HepG2 (cell line): ENCODE results near the gene ROMO1. TPM values are rescaled to one million over a fixed set of nuclear protein-coding genes. Genes with fewer than 3 reads are reported as not detected.
A peak's percentile ranks its signal among the peaks of the same experiment; 100 is the strongest.

ENCODE experiments used
- ARNT ChIP-seq: fragments of 450-650 bp; IDR thresholded peaks from 2 replicates; pipeline ENCODE4 v1.6.1; 2017
- ATRX ChIP-seq: sonication (generic); formaldehyde crosslinking; IDR thresholded peaks from 2 replicates; pipeline ENCODE4 v1.4.0; 2020; ENCODE audit warnings: missing genetic modification reagents, borderline replicate concordance
- CEBPB ChIP-seq: IDR thresholded peaks from 2 replicates; pipeline ENCODE4 v1.6.1; 2011; ENCODE audit warnings: low read depth, low read length, improper control_type of control experiment, borderline replicate concordance
- ERF ChIP-seq: IDR thresholded peaks from 2 replicates; pipeline ENCODE4 v1.6.1; 2018; ENCODE audit warnings: missing biosample characterization, missing genetic modification reagents
- KLF6 ChIP-seq: IDR thresholded peaks from 2 replicates; pipeline ENCODE4 v1.8.0; 2016; ENCODE audit warnings: missing biosample characterization, missing genetic modification reagents
- NFE2L1 ChIP-seq: sonication (generic); formaldehyde crosslinking; IDR thresholded peaks from 2 replicates; pipeline ENCODE4 v1.4.0; 2020; ENCODE audit warnings: missing genetic modification reagents, mild to moderate bottlenecking, borderline replicate concordance
- NFE2L2 ChIP-seq: fragments of 150-350 bp; IDR thresholded peaks from 2 replicates; pipeline ENCODE4 v1.6.1; 2014; ENCODE audit warnings: low read length
- ONECUT2 ChIP-seq: sonication (generic); formaldehyde crosslinking; IDR thresholded peaks from 2 replicates; pipeline ENCODE4 v1.4.0; 2020; ENCODE audit warnings: missing genetic modification reagents
- TCF12 ChIP-seq, 2 experiments: fragments of 450-650 bp in 1 of 2; sonication (generic) in 1 of 2; formaldehyde crosslinking in 1 of 2; IDR thresholded peaks; 2 replicates each; pipeline versions ENCODE4 v1.6.1 to v1.8.0; 2017 to 2022; ENCODE audit warnings: antibody characterized with exemption in 1 of 2, mild to moderate bottlenecking in 1 of 2, missing genetic modification reagents in 1 of 2, moderate library complexity in 1 of 2
- XRCC5 ChIP-seq: fragments of 200-400 bp; formaldehyde crosslinking; optimal IDR thresholded peaks from 2 replicates; pipeline ENCODE3; 2017; ENCODE audit warnings: mild to moderate bottlenecking, low read length
- ZFP37 ChIP-seq: sonication (generic); formaldehyde crosslinking; IDR thresholded peaks from 2 replicates; pipeline ENCODE4 v1.4.0; 2020; ENCODE audit warnings: missing genetic modification reagents, borderline replicate concordance
- ZNF30 ChIP-seq: sonication (generic); formaldehyde crosslinking; IDR thresholded peaks from 2 replicates; pipeline ENCODE4 v1.5.0; 2020; ENCODE audit warnings: mild to moderate bottlenecking, missing genetic modification reagents
- ZNF432 ChIP-seq: sonication (generic); formaldehyde crosslinking; IDR thresholded peaks from 2 replicates; pipeline ENCODE4 v1.5.0; 2020; ENCODE audit warnings: missing genetic modification reagents, mild to moderate bottlenecking, borderline replicate concordance
- ZNF451 ChIP-seq: sonication (generic); formaldehyde crosslinking; IDR thresholded peaks from 2 replicates; pipeline ENCODE4 v1.5.0; 2020; ENCODE audit warnings: mild to moderate bottlenecking, missing genetic modification reagents
- ZNF724P ChIP-seq: sonication (generic); formaldehyde crosslinking; IDR thresholded peaks from 2 replicates; pipeline ENCODE4 v1.8.0; 2022; ENCODE audit warnings: missing genetic modification reagents, borderline replicate concordance
- ZNF761 ChIP-seq: sonication (generic); formaldehyde crosslinking; conservative IDR thresholded peaks from 2 replicates; pipeline ENCODE4 v1.4.0; 2020; ENCODE audit warnings: mild to moderate bottlenecking, missing genetic modification reagents
- ZNF777 ChIP-seq: sonication (generic); formaldehyde crosslinking; IDR thresholded peaks from 2 replicates; pipeline ENCODE4 v1.4.0; 2020; ENCODE audit warnings: missing genetic modification reagents
- ZNF790 ChIP-seq: sonication (generic); formaldehyde crosslinking; IDR thresholded peaks from 2 replicates; pipeline ENCODE4 v1.8.0; 2022; ENCODE audit warnings: missing genetic modification reagents, mild to moderate bottlenecking, borderline replicate concordance
- polyA plus RNA-seq, 8 experiments: library from polyadenylated mRNA; depleted of rRNA in 3 of 8; stranded (reverse) in 7 of 8; unstranded in 1 of 8; fragments of >200 nt; fragmentation: Illumina TruSeq in 4 of 8; extraction: Trizol in 4 of 8; gene quantifications; 2 replicates each; pipeline versions ENCODE4 v1.2.1 to v1.2.3, GENCODE V29; 2011 to 2016; ENCODE audit warnings: low read depth in 4 of 8, missing spikeins in 1 of 8, mixed read lengths in 1 of 8; ENCODE audit not compliant: insufficient read depth in 1 of 8
- total RNA-seq, 5 experiments: library from RNA; depleted of rRNA; stranded (reverse); fragments of >200 nt; fragmentation: Illumina TruSeq; extraction: Trizol; gene quantifications; 2 replicates each; pipeline ENCODE4 v1.2.3, GENCODE V29; 2016; ENCODE audit warnings: low read depth in 1 of 5
- TF ChIP-seq, protein P1 (sequence below): sonication (generic); formaldehyde crosslinking; IDR thresholded peaks from 2 replicates; pipeline ENCODE4 v1.8.1; 2023; ENCODE audit warnings: missing genetic modification reagents, inconsistent platforms, borderline replicate concordance
- TF ChIP-seq, protein P2 (sequence below): sonication (generic); formaldehyde crosslinking; IDR thresholded peaks from 2 replicates; pipeline ENCODE4 v1.9.0; 2022; ENCODE audit warnings: low read depth, missing genetic modification reagents
- TF ChIP-seq, protein P3 (sequence below): sonication (generic); formaldehyde crosslinking; IDR thresholded peaks from 2 replicates; pipeline ENCODE4 v1.8.0; 2022; ENCODE audit warnings: mild to moderate bottlenecking, missing genetic modification reagents, moderate library complexity
- TF ChIP-seq, protein P4 (sequence below): sonication (generic); formaldehyde crosslinking; IDR thresholded peaks from 2 replicates; pipeline ENCODE4 v1.4.0; 2020; ENCODE audit warnings: missing genetic modification reagents; ENCODE audit errors: not compliant biosample characterization
- TF ChIP-seq, protein P5 (sequence below): fragments of 450-650 bp; IDR thresholded peaks from 2 replicates; pipeline ENCODE4 v1.6.1; 2017

Gene ROMO1
- total and polyA plus RNA-seq, 2 of the 13 experiments (the other 11 are each of a cell fraction or from before 2014, with no cell fraction given) = 636 to 755 TPM

DNA sequence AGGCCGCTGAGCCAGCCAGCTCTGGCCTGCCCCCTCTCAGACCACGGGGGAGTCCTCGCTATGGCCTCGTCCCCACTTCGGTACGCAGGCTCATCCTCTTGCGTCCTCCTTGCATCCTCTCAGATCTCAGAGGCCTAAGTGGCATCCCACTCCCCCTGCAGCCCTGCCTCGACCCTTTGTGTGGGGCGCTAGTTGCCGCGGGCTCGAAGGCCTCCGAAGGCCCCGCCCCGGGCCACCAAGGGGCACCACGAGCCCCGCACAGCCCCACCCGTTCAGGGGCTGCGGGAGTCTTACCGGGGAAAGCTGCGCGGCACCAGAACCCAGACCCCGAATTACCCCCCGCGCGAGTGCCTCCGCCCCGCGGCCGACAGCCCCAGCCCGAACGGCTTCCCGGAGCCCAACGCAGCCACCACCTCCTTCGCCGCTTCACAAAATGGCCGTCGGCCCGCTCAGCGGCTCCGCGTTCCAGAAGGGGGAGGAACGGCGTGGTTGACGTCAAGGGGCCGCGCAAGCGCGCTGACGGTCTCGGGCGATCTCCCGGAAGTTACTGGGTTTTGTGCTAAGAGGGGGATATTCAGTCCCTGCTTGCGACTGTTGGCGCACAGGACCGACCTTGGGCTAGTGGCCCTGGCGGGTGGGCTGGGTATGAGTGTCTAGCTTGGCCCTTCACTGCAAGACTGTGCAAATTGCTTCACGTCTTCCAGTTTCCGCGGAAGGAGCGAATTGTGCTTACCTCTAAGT lies 34.6 kb upstream of the ROMO1 start, which contains the start of the genes CPNE1 and RBM12 (continued):
- TF ChIP-seq CEBPB = peak; percentile 22; the same call in 1 of the 2 replicates
- TF ChIP-seq ZNF724P (CRISPR knock-in tag) = peak; percentile 99
- TF ChIP-seq TCF12 (IDR thresholded peaks at IDR 0.05) = no peak
- peak; percentile 22; the same call in 1 of the 2 replicates for TF ChIP-seq TCF12 (CRISPR knock-in tag; IDR thresholded peaks at IDR 0.05)
- TF ChIP-seq, protein P1, sequence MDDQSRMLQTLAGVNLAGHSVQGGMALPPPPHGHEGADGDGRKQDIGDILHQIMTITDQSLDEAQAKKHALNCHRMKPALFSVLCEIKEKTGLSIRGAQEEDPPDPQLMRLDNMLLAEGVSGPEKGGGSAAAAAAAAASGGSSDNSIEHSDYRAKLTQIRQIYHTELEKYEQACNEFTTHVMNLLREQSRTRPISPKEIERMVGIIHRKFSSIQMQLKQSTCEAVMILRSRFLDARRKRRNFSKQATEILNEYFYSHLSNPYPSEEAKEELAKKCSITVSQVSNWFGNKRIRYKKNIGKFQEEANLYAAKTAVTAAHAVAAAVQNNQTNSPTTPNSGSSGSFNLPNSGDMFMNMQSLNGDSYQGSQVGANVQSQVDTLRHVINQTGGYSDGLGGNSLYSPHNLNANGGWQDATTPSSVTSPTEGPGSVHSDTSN = peak; percentile 37; the same call in 1 of the 2 replicates
- TF ChIP-seq ONECUT2 (CRISPR knock-in tag) = peak; percentile 9; the same call in 1 of the 2 replicates
- peak; percentile 74; the same call in 1 of the 2 replicates for TF ChIP-seq ZNF30
- no peak for TF ChIP-seq ZNF432 (CRISPR knock-in tag)
- TF ChIP-seq XRCC5 = peak; percentile 74
- TF ChIP-seq ZNF761 = peak; percentile 98
- TF ChIP-seq ATRX = no peak
- TF ChIP-seq, protein P2, sequence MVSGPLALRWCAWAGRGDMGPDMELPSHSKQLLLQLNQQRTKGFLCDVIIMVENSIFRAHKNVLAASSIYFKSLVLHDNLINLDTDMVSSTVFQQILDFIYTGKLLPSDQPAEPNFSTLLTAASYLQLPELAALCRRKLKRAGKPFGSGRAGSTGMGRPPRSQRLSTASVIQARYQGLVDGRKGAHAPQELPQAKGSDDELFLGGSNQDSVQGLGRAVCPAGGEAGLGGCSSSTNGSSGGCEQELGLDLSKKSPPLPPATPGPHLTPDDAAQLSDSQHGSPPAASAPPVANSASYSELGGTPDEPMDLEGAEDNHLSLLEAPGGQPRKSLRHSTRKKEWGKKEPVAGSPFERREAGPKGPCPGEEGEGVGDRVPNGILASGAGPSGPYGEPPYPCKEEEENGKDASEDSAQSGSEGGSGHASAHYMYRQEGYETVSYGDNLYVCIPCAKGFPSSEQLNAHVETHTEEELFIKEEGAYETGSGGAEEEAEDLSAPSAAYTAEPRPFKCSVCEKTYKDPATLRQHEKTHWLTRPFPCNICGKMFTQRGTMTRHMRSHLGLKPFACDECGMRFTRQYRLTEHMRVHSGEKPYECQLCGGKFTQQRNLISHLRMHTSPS = no peak; the same call in none of the 2 replicates
- TF ChIP-seq ZNF777 (CRISPR knock-in tag) = peak; percentile 77
- TF ChIP-seq ARNT = no peak
- peak; percentile 85; the same call in 1 of the 2 replicates for TF ChIP-seq ZNF790 (CRISPR knock-in tag)
- TF ChIP-seq, protein P3, sequence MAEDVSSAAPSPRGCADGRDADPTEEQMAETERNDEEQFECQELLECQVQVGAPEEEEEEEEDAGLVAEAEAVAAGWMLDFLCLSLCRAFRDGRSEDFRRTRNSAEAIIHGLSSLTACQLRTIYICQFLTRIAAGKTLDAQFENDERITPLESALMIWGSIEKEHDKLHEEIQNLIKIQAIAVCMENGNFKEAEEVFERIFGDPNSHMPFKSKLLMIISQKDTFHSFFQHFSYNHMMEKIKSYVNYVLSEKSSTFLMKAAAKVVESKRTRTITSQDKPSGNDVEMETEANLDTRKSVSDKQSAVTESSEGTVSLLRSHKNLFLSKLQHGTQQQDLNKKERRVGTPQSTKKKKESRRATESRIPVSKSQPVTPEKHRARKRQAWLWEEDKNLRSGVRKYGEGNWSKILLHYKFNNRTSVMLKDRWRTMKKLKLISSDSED (CRISPR knock-in tag) = no peak
- peak; percentile 97 for TF ChIP-seq KLF6 (CRISPR knock-in tag)
- no peak for TF ChIP-seq NFE2L2
- peak; percentile 92 for TF ChIP-seq ZFP37 (CRISPR knock-in tag)
- TF ChIP-seq, protein P4, sequence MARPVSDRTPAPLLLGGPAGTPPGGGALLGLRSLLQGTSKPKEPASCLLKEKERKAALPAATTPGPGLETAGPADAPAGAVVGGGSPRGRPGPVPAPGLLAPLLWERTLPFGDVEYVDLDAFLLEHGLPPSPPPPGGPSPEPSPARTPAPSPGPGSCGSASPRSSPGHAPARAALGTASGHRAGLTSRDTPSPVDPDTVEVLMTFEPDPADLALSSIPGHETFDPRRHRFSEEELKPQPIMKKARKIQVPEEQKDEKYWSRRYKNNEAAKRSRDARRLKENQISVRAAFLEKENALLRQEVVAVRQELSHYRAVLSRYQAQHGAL (CRISPR knock-in tag) = peak; percentile 60
- TF ChIP-seq ERF (CRISPR knock-in tag) = peak; percentile 97
- peak; percentile 83; the same call in 1 of the 2 replicates for TF ChIP-seq NFE2L1 (CRISPR knock-in tag)
- TF ChIP-seq, protein P5, sequence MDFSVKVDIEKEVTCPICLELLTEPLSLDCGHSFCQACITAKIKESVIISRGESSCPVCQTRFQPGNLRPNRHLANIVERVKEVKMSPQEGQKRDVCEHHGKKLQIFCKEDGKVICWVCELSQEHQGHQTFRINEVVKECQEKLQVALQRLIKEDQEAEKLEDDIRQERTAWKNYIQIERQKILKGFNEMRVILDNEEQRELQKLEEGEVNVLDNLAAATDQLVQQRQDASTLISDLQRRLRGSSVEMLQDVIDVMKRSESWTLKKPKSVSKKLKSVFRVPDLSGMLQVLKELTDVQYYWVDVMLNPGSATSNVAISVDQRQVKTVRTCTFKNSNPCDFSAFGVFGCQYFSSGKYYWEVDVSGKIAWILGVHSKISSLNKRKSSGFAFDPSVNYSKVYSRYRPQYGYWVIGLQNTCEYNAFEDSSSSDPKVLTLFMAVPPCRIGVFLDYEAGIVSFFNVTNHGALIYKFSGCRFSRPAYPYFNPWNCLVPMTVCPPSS = no peak
- peak; percentile 96 for TF ChIP-seq ZNF451
